HG03175 (cell line): ENCODE results near the gene KLF18.
"Not testable (repeated sequence)": the region's sequence is repeated elsewhere in the genome, so short reads cannot be mapped to it uniquely, and the experiment has no call there.

Source experiments
- ATAC-seq: cut with Tn5 transposase; IDR thresholded peaks from one replicate; pipeline ENCODE4 v1.9.1; 2021; ENCODE audit warnings: mild to moderate bottlenecking, moderate library complexity; ENCODE audit not compliant: unreplicated experiment

Gene KLF18

DNA sequence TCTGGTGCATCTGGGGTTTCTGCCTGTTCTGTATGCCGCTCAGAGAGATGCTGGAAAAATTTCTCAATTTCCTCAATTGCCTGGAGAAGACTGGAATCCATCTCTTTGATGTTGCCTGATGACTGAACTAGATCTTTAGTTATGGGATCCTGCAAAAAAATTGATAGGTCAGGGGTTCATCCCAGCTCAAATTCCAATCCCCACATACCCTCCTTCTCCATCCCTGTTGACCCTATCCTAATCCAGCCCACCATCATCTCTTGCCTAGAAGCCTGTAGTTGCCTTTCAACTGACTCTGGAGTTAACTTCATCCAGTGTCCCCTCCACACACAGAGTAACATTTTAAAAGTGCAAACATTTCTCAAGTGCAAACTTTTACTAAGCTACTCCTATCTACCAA, at the start of gene KLF18:
Gene KLF18 (minus strand): TSS at position 101 of the 400 bp plus-strand sequence. CDS start 0 bp downstream, at position 101.
- no peak for ATAC-seq

DNA sequence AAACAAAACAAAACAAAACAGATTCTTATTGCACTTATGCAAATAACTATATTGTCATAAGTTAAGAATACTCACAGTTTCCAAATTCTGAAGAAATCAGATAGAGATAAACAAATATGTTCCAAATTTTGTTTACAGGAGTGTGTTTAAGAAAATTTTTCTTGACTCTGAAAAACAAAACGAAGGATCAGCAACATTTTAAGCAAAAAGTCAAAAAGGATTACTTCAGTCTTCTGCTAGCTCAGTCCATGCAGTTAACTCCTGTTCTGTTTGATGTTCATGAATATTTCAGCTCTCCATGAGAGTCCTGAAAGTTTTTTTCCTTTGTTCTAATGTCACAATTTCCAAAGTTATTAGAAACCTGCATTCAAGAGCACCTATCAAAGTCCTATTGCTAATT, 33.2 kb upstream of the KLF18 start:
- no peak for ATAC-seq

GRCh38 chr1:44170281-44170823, 28.9 kb upstream of the KLF18 start:
- no peak for ATAC-seq

DNA sequence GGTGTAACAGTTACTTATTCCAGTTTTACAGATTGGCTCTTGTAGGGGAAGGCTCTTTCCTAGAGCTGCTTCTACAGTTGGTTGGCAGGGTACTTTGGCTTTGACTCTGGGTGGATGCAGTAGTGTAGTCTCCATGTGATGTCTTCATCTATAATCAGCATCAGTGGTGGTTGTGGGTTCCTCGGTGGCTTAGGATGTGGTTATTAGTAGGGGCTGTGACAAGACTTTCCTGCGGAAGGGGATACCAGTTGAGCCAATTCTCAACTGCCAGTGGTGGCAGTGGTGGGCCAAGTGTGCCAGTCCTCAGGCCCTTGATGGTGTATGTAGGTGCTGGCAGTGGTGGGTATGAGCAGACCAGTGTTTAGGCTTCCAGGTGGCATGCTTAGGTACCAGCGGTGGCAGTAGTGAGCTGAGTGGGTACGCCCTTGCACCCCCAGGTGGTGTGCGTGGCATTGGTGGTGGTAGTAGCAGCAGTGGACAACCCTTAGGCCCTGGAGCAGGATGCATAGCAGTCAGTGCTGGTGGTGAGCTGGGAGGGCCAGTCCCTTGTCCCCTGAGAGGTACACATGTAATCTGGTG, 27.2 kb upstream of the KLF18 start:
- no peak for ATAC-seq

DNA sequence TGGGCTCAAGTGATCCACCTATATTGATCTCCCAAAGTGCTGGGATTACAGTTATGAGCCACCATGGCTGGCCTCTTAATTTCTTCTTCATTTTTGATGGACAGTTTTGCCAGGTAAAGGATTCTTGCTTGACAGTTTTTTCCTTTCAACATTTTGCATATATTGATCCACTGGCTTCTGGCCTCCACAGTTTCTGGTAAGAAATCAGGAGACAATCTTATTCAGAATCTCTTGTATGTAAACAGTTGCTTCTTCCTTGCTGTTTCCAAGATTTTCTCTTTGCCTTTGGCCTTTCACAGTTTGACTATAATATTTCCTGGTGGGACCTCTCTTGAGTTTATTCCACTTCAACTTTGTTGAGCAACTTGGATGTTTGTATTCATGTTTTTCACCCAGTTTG, 20.1 kb upstream of the KLF18 start:
- ATAC-seq, result no peak

DNA sequence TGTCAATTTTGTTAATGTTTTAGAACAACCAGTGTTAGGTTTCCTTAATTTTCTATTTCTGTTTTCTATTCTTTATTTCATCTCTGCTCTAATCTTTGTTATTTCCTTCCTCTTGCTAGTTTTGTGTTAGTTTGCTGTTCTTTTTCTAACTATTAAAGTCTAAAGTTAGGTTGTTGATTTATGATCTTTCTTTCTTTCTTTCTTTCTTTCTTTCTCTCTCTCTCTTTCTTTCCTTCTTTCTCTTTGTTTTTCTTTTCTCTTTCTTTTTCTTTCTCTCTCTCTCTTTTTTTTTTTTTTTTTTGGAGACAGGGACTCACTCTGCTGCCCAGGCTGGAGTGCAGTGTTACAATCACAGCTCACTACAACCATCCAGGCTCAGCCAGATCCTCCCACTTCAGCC, 17.4 kb upstream of the KLF18 start:
- ATAC-seq, result no peak

GRCh38 chr1:44157903-44158302, 16.5 kb upstream of the KLF18 start:
- ATAC-seq, result no peak

- no peak for ATAC-seq
These were observed 12.6 kb upstream of the KLF18 start for GRCh38 chr1:44154049-44154448.

DNA sequence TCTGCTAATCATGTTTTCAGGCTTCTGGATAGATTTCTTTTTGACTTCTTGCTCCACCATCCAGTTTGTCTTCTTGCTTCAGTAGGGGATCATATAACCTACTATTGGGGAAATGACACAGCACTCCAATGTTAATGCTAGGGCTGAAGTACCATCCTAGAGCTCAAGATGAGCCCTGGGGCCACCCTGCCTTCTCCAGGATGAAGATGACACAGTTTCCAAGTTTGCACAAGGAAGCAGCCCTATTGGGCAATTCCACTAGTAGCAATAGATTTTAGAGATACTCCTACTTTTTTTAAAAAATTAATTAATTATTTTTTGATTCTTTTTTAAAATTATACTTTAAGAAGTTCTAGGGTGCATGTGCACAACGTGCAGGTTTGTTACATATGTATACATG, 11.3 kb upstream of the KLF18 start:
- ATAC-seq, result no peak

GRCh38 chr1:44151808-44152207, 10.4 kb upstream of the KLF18 start:
- no peak for ATAC-seq

DNA sequence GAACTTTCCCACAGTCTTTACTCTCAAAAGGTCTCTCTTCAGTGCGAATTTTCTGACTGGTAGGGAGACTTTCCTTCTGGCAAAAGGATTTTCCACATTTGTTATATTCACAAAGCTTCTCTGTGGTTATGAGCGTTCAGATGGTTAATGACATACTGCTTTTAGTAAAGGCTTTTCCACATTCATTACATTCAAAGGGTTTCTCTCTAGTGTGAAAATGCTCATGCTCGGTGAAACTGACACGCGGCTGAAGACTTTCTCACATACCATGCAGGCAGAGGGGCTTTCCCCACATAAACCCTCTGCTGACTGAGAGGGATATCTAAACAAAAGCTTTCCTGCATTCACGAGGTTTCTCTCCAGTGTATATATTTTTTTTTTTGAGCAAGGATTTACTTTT, 9.9 kb upstream of the KLF18 start:
- no peak for ATAC-seq

- no peak for ATAC-seq
These were observed 6.2 kb upstream of the KLF18 start for GRCh38 chr1:44147582-44147981.

DNA sequence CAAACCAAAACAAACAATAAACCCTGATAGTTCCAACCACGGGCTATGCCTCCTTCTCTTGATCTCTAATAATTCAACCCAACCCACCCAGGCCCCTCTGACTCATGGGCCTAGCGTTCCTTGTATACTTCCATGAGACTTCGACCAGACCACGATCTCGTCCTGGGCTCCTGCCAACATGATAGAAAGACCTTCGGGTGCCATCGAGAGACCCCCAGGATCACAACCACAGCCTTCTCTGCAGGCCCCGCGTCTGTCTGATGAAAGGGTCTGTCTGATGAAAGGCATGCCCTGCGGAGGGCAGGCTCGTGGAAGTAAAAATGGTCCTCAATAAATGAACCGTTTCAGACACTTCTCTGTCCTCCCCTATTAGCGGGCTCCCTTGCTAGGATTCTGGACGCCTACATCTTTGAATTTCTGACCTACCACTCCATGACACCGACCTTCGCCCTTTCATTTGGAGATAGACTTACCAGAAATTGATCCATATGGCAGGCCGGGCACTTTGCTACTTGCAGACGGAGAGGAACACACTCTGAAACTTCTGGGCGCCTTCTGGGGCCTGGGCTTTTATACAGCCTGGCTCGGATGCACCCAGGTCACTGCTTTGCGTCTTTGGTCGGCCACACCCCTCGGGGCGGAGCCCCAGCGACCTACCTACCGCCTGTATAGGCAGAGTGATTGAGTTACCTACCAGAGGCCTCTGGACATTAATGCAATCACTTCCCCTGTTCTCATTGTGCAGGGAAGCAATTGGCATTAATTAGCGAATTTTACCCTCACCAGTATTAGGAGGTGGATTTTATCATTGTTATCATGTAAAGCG, 5.3 kb upstream of the KLF18 start:
- ATAC-seq, result no peak

DNA sequence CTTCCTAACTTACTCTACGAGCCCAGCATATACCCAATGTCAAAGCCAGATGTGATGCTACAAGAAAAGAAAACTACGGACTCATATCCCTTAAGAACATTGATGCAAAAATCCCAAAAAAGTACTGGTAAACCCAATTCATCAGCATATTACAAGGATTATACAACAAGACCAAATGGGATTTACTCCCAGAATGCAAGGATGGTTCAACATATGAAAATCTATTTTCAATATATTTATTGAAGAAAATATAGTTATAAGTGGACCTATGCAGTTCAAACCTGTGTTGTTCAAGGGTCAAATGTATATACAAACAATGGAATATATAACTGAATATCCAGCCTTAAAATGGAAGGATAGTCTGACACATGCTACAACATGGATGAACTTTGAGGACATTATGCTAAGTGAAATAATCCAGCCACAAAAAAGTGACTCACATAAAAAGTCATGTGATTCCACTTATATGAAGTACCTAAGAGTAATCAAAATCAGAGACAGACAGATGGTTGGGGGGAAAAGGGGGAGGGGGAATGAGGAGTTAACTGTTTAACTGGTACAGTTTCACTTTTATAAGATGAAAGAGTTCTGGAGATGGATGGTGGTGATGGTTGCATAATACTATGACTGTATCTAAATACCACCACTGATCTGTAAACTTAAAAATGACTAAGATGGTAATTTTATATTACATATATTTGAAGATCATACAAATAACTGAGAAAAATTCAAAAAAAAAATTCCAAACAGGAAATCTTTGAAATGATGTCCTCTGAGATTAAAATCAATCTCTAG, 3.7 kb upstream of the KLF18 start:
- no peak for ATAC-seq

GRCh38 chr1:44139565-44139964, 1.9 kb downstream of the KLF18 start:
- not testable (repeated sequence) for ATAC-seq

- no peak for ATAC-seq
These were observed 3.2 kb downstream of the KLF18 start for GRCh38 chr1:44138239-44138638.

DNA sequence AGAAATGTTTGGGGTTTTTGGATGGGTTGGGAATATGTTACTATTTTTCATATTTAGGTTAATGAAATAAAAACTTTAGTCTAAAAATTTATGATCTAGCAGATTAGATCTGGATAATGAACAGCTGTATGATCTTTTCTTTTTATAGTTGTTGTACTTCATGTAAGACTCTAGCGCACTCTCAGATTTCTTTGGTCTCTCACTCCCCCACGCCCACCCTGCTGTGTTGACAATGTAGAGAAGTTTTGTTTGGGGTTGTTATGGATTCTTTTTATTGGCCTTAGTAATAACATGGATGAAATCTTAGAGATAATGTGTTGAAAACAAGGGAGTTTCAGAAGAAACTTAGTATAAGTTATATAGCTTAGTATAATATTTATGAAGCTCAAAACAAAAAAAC, 5.5 kb downstream of the KLF18 start:
- no peak for ATAC-seq

DNA sequence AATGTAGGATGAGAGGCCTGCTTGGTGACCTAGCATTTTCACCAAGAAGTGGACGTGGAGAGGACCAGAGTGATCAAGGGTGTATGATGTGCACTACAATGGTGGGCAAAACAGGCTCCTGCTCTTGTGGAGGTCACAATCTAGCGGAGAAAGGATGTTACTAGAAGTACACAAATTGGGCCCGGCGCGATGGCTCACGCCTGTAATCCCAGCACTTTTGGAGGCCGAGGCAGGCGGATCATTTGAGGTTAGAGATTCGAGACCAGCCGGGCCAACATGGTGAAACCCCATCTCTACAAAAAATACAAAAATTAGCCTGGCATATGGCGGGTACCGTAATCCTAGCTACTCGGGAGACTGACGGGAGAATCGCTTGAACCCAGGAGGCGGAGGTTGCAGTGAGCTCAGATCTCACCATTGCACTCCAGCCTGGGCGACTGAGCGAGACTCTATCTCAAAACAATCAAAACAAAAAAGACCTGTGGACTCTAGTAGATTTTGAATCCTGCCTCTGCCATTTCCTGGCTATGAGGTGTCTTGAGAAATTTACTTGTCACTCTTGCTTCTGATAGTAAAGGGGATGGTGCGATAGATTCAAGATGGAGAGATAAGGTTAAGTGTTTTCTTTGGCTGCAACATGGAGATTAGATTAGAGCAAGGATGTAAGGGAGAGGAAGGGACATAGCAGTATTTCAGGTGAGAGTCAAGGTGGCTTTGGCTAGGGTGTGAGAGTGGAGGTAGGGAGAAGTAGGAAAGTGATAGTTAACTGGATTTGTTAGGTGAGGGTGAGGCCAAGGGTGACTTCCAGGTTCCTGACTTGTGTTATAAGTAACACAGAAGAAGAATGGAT, 7.1 kb downstream of the KLF18 start:
- no peak for ATAC-seq

GRCh38 chr1:44131411-44131810, 10.0 kb downstream of the KLF18 start:
- no peak for ATAC-seq

DNA sequence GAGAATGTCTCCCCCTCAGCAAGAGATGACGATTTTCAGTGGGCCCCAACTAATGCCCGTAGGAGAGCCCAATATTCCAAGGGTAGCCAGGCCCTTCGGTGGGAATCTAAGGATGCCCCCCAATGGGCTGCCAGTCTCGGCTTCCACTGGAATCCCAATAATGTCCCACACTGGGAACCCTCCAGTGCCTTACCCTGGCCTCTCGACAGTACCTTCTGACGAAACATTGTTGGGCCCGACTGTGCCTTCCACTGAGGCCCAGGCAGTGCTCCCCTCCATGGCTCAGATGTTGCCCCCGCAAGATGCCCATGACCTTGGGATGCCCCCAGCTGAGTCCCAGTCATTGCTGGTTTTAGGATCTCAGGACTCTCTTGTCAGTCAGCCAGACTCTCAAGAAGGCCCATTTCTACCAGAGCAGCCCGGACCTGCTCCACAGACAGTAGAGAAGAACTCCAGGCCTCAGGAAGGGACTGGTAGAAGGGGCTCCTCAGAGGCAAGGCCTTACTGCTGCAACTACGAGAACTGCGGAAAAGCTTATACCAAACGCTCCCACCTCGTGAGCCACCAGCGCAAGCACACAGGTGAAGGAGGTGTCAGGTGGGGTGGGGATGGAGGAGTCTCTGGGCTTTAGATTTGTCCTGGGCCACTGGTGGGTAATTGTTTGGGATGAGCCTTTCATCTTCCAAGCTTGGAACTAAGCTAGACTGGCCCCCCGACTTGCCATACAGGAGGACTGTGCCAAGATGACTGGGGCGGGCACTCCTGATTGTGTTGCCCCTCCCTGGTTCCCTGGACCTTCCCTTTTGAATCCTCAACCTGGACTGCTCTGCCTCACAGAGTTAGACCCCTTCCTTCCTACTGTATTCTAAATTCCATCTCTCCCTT, 11.6 kb downstream of the KLF18 start:
- ATAC-seq, result no peak
